ENCODE results near the gene UBASH3B.

- TF ChIP-seq, protein P1, sequence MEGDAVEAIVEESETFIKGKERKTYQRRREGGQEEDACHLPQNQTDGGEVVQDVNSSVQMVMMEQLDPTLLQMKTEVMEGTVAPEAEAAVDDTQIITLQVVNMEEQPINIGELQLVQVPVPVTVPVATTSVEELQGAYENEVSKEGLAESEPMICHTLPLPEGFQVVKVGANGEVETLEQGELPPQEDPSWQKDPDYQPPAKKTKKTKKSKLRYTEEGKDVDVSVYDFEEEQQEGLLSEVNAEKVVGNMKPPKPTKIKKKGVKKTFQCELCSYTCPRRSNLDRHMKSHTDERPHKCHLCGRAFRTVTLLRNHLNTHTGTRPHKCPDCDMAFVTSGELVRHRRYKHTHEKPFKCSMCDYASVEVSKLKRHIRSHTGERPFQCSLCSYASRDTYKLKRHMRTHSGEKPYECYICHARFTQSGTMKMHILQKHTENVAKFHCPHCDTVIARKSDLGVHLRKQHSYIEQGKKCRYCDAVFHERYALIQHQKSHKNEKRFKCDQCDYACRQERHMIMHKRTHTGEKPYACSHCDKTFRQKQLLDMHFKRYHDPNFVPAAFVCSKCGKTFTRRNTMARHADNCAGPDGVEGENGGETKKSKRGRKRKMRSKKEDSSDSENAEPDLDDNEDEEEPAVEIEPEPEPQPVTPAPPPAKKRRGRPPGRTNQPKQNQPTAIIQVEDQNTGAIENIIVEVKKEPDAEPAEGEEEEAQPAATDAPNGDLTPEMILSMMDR (conservative IDR thresholded peaks at IDR 0.05) = peak; percentile 31; the same call in 1 of the 2 replicates
- TF ChIP-seq EZH2 (IDR thresholded peaks at IDR 0.05; ENCODE audit: low read depth) = no peak
Observed at GRCh38 chr11:122656631-122657101, 1.1 kb downstream of the UBASH3B start.

All from PC-9 (cell line).